Lower leg skin (tissue), 3 donors: ENCODE measurements around the gene TMEM269.

ENCODE experiments used
- CTCF ChIP-seq, 3 donors: fragments of 450-650 bp; IDR thresholded peaks; one replicate each; pipeline ENCODE4 v1.5.1; 2016; ENCODE audit warnings: antibody characterized with exemption in 3 of 3, mild to moderate bottlenecking in 3 of 3, moderate library complexity in 2 of 3
- POLR2A ChIP-seq, 2 donors: fragments of 450-650 bp; IDR thresholded peaks; one replicate each; pipeline ENCODE4 v1.6.1; 2016 to 2017; ENCODE audit warnings: antibody characterized with exemption in 2 of 2, mild to moderate bottlenecking in 1 of 2, moderate library complexity in 1 of 2

GRCh38 chr1:42767510-42768000 is 17.2 kb upstream of the TMEM269 start:
- TF ChIP-seq CTCF (IDR thresholded peaks at IDR 0.05) (no peak), POLR2A (IDR thresholded peaks at IDR 0.05) (no peak)
